Heart right ventricle (tissue), 16 donors: Measurements from ENCODE around the gene ARL17B. TPM values are rescaled to one million over a fixed set of nuclear protein-coding genes. Genes with fewer than 3 reads are reported as not detected.
A peak's percentile ranks its signal among the peaks of the same experiment; 100 is the strongest.
"Not testable (repeated sequence)": the region's sequence is repeated elsewhere in the genome, so short reads cannot be mapped to it uniquely, and the experiment has no call there.

Experiments used
- ATAC-seq, 8 donors: fragments of 200-7000 bp; cut with Tn5 transposase; one replicate each; pipeline ENCODE4 v1.9.1; 2020; ENCODE audit warnings: mild to moderate bottlenecking in 8 of 8, moderate library complexity in 8 of 8, moderate number of reproducible peaks in 1 of 8
- DNase-seq, 2 donors: peaks; one replicate each; pipeline ENCODE4 v3.0.0-alpha.2; 2020
- H3K27ac ChIP-seq, 10 donors: fragments of 200-600 bp; sonication (generic) in 2 of 10; one replicate each; pipeline versions ENCODE4 v1.5.0 to v1.8.0; 2020 to 2022; ENCODE audit warnings: mild to moderate bottlenecking in 3 of 10
- H3K27me3 ChIP-seq, 7 donors: fragments of 200-600 bp; one replicate each; pipeline ENCODE4 v1.8.0; 2021 to 2022; ENCODE audit warnings: mild to moderate bottlenecking in 2 of 7
- H3K36me3 ChIP-seq, 9 donors: fragments of 200-600 bp; sonication (generic) in 1 of 9; one replicate each; pipeline versions ENCODE4 v1.5.0 to v1.8.0; 2020 to 2022; ENCODE audit warnings: mild to moderate bottlenecking in 2 of 9
- H3K4me1 ChIP-seq, 9 donors: fragments of 200-600 bp; sonication (generic) in 1 of 9; one replicate each; pipeline versions ENCODE4 v1.5.0 to v1.8.0; 2020 to 2022; ENCODE audit warnings: mild to moderate bottlenecking in 4 of 9
- H3K4me3 ChIP-seq, 10 donors: fragments of 200-600 bp; sonication (generic) in 2 of 10; one replicate each; pipeline versions ENCODE4 v1.5.0 to v1.8.0; 2020 to 2022; ENCODE audit warnings: mild to moderate bottlenecking in 7 of 10, moderate library complexity in 2 of 10
- H3K9me3 ChIP-seq, 11 donors: fragments of 200-600 bp in 10 of 11; sonication (generic) in 2 of 11; one replicate each; pipeline versions ENCODE4 v1.5.0 to v1.8.0; 2013 to 2022; ENCODE audit warnings: mild to moderate bottlenecking in 2 of 11, control low read depth in 1 of 11, moderate library complexity in 1 of 11
- WGBS, 2 donors: extraction: QIAGEN DNeasy Blood & Tissue Kit; methylation state at CpG; one replicate each; pipeline ENCODE4 v1.1.7; 2013; ENCODE audit warnings: inconsistent platforms in 1 of 2; 5-methylcytosine and 5-hydroxymethylcytosine counted together
- intact Hi-C, 10 donors: fragments of 100-400 bp; cut with DNase I; formaldehyde crosslinking; loops; one replicate each; pipeline versions ENCODE4 v1.11.1 to v1.14.2; 2022
- polyA plus RNA-seq, 2 donors: library from polyadenylated mRNA; stranded (reverse); fragments of 200-250 nt; gene quantifications; one replicate each; pipeline ENCODE4 v1.2.3, GENCODE V29; 2013
- total RNA-seq, 10 donors: library from RNA; stranded (reverse); fragmentation: NEBNext Ultra II Directional in 3 of 10; extraction: Animal tissue kit (Norgen Biotek cat#: 25700) in 3 of 10; gene quantifications; one replicate each; pipeline versions ENCODE4 v1.2.1 to v1.2.4, GENCODE V29; 2021 to 2023
- TF ChIP-seq, protein P1 (sequence below), 9 donors: fragments of 200-600 bp; sonication (generic) in 2 of 9; IDR thresholded peaks; one replicate each; pipeline versions ENCODE4 v1.5.0 to v1.8.0; 2021 to 2022; ENCODE audit warnings: antibody characterized with exemption in 9 of 9, mild to moderate bottlenecking in 5 of 9, moderate library complexity in 1 of 9
- donor health status: Arrhythmogenic right ventricular cardiomyopathy.
- donor health status: ischemic (EF 13 %, LVEDD 7.1; RV severe dilation, severe dysfunction).
- donor health status: healthy with polysubstance abuse.
- donor health status: DM: no; HTN: yes; CAD: no.
- donor health status: DM: no; HTN: no; CAD: no.
- donor health status: ischemic (EF 25% LVEDD 6.9; RV normal size, moderate dysfunction).
- donor health status: ischemic (EF 25% LVEDD 5.7; RV mildly dilated, moderate dysfunction).
- donor health status: healthy.
- donor health status: DM: yes; HTN: yes; CAD: no.
- donor health status: Ischemic cardiomyopathy.
- donor health status: ischemic (EF 35%, LVEDD 5.7; RV mildly dilated, moderate dysfunction).
- donor health status: nonischemic (EF 11% LVEDD 7.7; RV severe dilation, severe dysfunction).
- donor health status: DM: yes; HTN: yes; CAD: no.
- donor health status: PGD.
- donor health status: ischemic (EF 29% LVEDD 5.4; RV normal size, mild dysfunction).
- donor health status: nonischemic (EF 23%, LVEDD 6.1; RV moderate dilation, normal function).

Gene ARL17B
- total and polyA plus RNA-seq, 12 donors = 3.6 to 16.0 (median 8.0) TPM

- H3K9me3 ChIP-seq, H3K4me1 ChIP-seq, H3K36me3 ChIP-seq, H3K27me3 ChIP-seq, intact Hi-C loops: not testable (repeated sequence)
- DNase-seq (peak; percentile 91 to 99), ATAC-seq (peak; percentile 99 to 100 (median 100))
- TF ChIP-seq, protein P1, sequence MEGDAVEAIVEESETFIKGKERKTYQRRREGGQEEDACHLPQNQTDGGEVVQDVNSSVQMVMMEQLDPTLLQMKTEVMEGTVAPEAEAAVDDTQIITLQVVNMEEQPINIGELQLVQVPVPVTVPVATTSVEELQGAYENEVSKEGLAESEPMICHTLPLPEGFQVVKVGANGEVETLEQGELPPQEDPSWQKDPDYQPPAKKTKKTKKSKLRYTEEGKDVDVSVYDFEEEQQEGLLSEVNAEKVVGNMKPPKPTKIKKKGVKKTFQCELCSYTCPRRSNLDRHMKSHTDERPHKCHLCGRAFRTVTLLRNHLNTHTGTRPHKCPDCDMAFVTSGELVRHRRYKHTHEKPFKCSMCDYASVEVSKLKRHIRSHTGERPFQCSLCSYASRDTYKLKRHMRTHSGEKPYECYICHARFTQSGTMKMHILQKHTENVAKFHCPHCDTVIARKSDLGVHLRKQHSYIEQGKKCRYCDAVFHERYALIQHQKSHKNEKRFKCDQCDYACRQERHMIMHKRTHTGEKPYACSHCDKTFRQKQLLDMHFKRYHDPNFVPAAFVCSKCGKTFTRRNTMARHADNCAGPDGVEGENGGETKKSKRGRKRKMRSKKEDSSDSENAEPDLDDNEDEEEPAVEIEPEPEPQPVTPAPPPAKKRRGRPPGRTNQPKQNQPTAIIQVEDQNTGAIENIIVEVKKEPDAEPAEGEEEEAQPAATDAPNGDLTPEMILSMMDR (IDR thresholded peaks at IDR 0.05) = peak in 1 of 9 donors; percentile 7
- 0 to 1% methylated on average over 16 to 20 of the region's 22 CpGs for WGBS, 2 donors
- peak overlapping the region; percentile 55 to 96 (median 60) for H3K4me3 ChIP-seq
- H3K27ac ChIP-seq = peak overlapping the region in 5 of 10 donors; percentile 7 to 70 (median 52)
These were observed 136.2 kb downstream of the ARL17B start for GRCh38 chr17:46225274-46225794.

GRCh38 chr17:46224864-46225263 is 136.7 kb downstream of the ARL17B start:
- DNase-seq, intact Hi-C loops, H3K27me3 ChIP-seq, H3K36me3 ChIP-seq, H3K9me3 ChIP-seq, H3K4me1 ChIP-seq: not testable (repeated sequence)
- H3K27ac ChIP-seq = peak overlapping the region in 5 of 10 donors; percentile 7 to 70 (median 52)
- 1 to 2% methylated on average over 23 to 51 of the region's 54 CpGs for WGBS, 2 donors
- peak in 6 of 8 donors; percentile 13 to 69 (median 51) for ATAC-seq
- H3K4me3 ChIP-seq = peak overlapping the region; percentile 55 to 96 (median 60)

Other genes with a start within 250 kb of the ARL17B start
- gene KANSL1, start 168.3 kb downstream of the ARL17B start, total RNA-seq = 10 to 100 TPM; 32.5 to 52.5 (median 42.5) TPM
- gene KANSL1, start 168.3 kb downstream of the ARL17B start, polyA plus RNA-seq = 10 to 100 TPM in 1 of 2 donors, 1 to 10 TPM in 1; 8.2 to 22.8 TPM
- 1 to 10 TPM in 7 of 10 donors, under 1 TPM in 3; 0.19 to 4.1 (median 1.2) TPM for gene LRRC37A, start 66.6 kb downstream of the ARL17B start, total RNA-seq
- 1 to 10 TPM in 1 of 2 donors, under 1 TPM in 1; 0.36 to 1.8 TPM for gene LRRC37A, start 66.6 kb downstream of the ARL17B start, polyA plus RNA-seq
- gene LRRC37A2, start 150.7 kb upstream of the ARL17B start, total RNA-seq = 1 to 10 TPM; 1.9 to 9.4 (median 5.7) TPM
- 1 to 10 TPM; 1.3 to 6.5 TPM for gene LRRC37A2, start 150.7 kb upstream of the ARL17B start, polyA plus RNA-seq
- gene ARL17A, start 217.9 kb upstream of the ARL17B start, total RNA-seq = 10 to 100 TPM in 2 of 10 donors, 1 to 10 TPM in 8; 5.5 to 13.0 (median 7.7) TPM
- 1 to 10 TPM; 1.8 to 6.0 TPM for gene ARL17A, start 217.9 kb upstream of the ARL17B start, polyA plus RNA-seq
- 10 to 100 TPM; 13.0 to 28.0 (median 21.3) TPM for gene NSF, start 228.9 kb upstream of the ARL17B start, total RNA-seq
- 10 to 100 TPM in 1 of 2 donors, 1 to 10 TPM in 1; 4.5 to 15.1 TPM for gene NSF, start 228.9 kb upstream of the ARL17B start, polyA plus RNA-seq